Measurements from ENCODE around the gene PELI2.

The PELI2 gene

GRCh38 chr14:56117765-56118610 lies at the start of gene PELI2:
Gene PELI2 (plus strand): TSS chr14:56118411. CDS start chr14:56118661, 250 bp downstream.
- peak; percentile 35 to 62 (median 52) for DNase-seq (ENCODE audit: low read depth in 3 of 3)

GRCh38 chr14:56073799-56074198 lies 44.4 kb upstream of the PELI2 start:
- DNase-seq (ENCODE audit: low read depth in 3 of 3): no peak

GRCh38 chr14:56075301-56075700 lies 42.9 kb upstream of the PELI2 start:
- DNase-seq (ENCODE audit: low read depth in 3 of 3): no peak

- DNase-seq (ENCODE audit: low read depth in 3 of 3): no peak
Measured at GRCh38 chr14:56081139-56081538, 37.1 kb upstream of the PELI2 start.

GRCh38 chr14:56082880-56083279 lies 35.3 kb upstream of the PELI2 start:
- no peak for DNase-seq (ENCODE audit: low read depth in 3 of 3)

GRCh38 chr14:56085471-56085870 lies 32.7 kb upstream of the PELI2 start:
- DNase-seq (ENCODE audit: low read depth in 3 of 3): no peak

GRCh38 chr14:56087671-56088471 lies 30.3 kb upstream of the PELI2 start:
- DNase-seq (ENCODE audit: low read depth in 3 of 3): no peak

- no peak for DNase-seq (ENCODE audit: low read depth in 3 of 3)
Measured at GRCh38 chr14:56088941-56089340, 29.3 kb upstream of the PELI2 start.

- DNase-seq (ENCODE audit: low read depth in 3 of 3): no peak
Measured at GRCh38 chr14:56092763-56093162, 25.4 kb upstream of the PELI2 start.

- DNase-seq (ENCODE audit: low read depth in 3 of 3): no peak
Measured at GRCh38 chr14:56094076-56094475, 24.1 kb upstream of the PELI2 start.

GRCh38 chr14:56098021-56098420 lies 20.2 kb upstream of the PELI2 start:
- no peak for DNase-seq (ENCODE audit: low read depth in 3 of 3)

- no peak for DNase-seq (ENCODE audit: low read depth in 3 of 3)
Measured at GRCh38 chr14:56099081-56099797, 19.0 kb upstream of the PELI2 start.

- DNase-seq (ENCODE audit: low read depth in 3 of 3): no peak
Measured at GRCh38 chr14:56100556-56100955, 17.7 kb upstream of the PELI2 start.

- no peak for DNase-seq (ENCODE audit: low read depth in 3 of 3)
Measured at GRCh38 chr14:56102941-56103340, 15.3 kb upstream of the PELI2 start.

GRCh38 chr14:56107615-56108014 lies 10.6 kb upstream of the PELI2 start:
- no peak for DNase-seq (ENCODE audit: low read depth in 3 of 3)

GRCh38 chr14:56108057-56108456 lies 10.2 kb upstream of the PELI2 start:
- no peak for DNase-seq (ENCODE audit: low read depth in 3 of 3)

- DNase-seq (ENCODE audit: low read depth in 3 of 3): no peak
Measured at GRCh38 chr14:56112781-56113180, 5.4 kb upstream of the PELI2 start.

GRCh38 chr14:56115334-56115870 lies 2.8 kb upstream of the PELI2 start:
- no peak for DNase-seq (ENCODE audit: low read depth in 3 of 3)

GRCh38 chr14:56115976-56116893 lies 2.0 kb upstream of the PELI2 start:
- no peak for DNase-seq (ENCODE audit: low read depth in 3 of 3)

- DNase-seq (ENCODE audit: low read depth in 3 of 3): peak in 1 of 3 experiments; percentile 6
Measured at GRCh38 chr14:56118611-56119181, 485 bp downstream of the PELI2 start.
